HG03159 (cell line): ENCODE results near the gene B3GNT5.
"Not testable (repeated sequence)": the region's sequence is repeated elsewhere in the genome, so short reads cannot be mapped to it uniquely, and the experiment has no call there.

Experiments used
- ATAC-seq: cut with Tn5 transposase; IDR thresholded peaks from one replicate; pipeline ENCODE4 v1.9.1; 2021; ENCODE audit warnings: mild to moderate bottlenecking, moderate library complexity; ENCODE audit not compliant: unreplicated experiment

B3GNT5 gene

GRCh38 chr3:183229178-183229577, 23.9 kb upstream of the B3GNT5 start:
- ATAC-seq: no peak

- ATAC-seq: not testable (repeated sequence)
Measured at GRCh38 chr3:183230251-183230650, 22.8 kb upstream of the B3GNT5 start.

GRCh38 chr3:183230826-183231225, 22.2 kb upstream of the B3GNT5 start:
- no peak for ATAC-seq

GRCh38 chr3:183233966-183234365, 19.1 kb upstream of the B3GNT5 start:
- no peak for ATAC-seq

- no peak for ATAC-seq
Measured at GRCh38 chr3:183239046-183239445, 14.0 kb upstream of the B3GNT5 start.

- no peak for ATAC-seq
Measured at GRCh38 chr3:183242431-183242830, 10.6 kb upstream of the B3GNT5 start.

- no peak for ATAC-seq
Measured at GRCh38 chr3:183244219-183244618, 8.8 kb upstream of the B3GNT5 start.

- no peak for ATAC-seq
Measured at GRCh38 chr3:183244981-183245476, 8.0 kb upstream of the B3GNT5 start.

- ATAC-seq: no peak
Measured at GRCh38 chr3:183247011-183247589, 6.0 kb upstream of the B3GNT5 start.

- ATAC-seq: no peak
Measured at GRCh38 chr3:183249006-183249718, 3.9 kb upstream of the B3GNT5 start.

GRCh38 chr3:183252118-183252782, 803 bp upstream of the B3GNT5 start:
- no peak for ATAC-seq

GRCh38 chr3:183253528-183254486, 754 bp downstream of the B3GNT5 start:
- ATAC-seq: no peak

GRCh38 chr3:183254487-183255347, 1.7 kb downstream of the B3GNT5 start:
- ATAC-seq: no peak

GRCh38 chr3:183255348-183255730, 2.3 kb downstream of the B3GNT5 start:
- no peak for ATAC-seq

- ATAC-seq: no peak
Measured at GRCh38 chr3:183259087-183259486, 6.0 kb downstream of the B3GNT5 start.

GRCh38 chr3:183259621-183260020, 6.6 kb downstream of the B3GNT5 start:
- no peak for ATAC-seq

GRCh38 chr3:183260167-183260904, 7.3 kb downstream of the B3GNT5 start:
- ATAC-seq: no peak

- no peak for ATAC-seq
Measured at GRCh38 chr3:183261151-183261724, 8.2 kb downstream of the B3GNT5 start.

- no peak for ATAC-seq
Measured at GRCh38 chr3:183262875-183263378, 9.9 kb downstream of the B3GNT5 start.
